Calu3 (cell line): Measurements from ENCODE around the gene PPM1B. TPM values are rescaled to one million over a fixed set of nuclear protein-coding genes. Genes with fewer than 3 reads are reported as not detected.
A peak's percentile ranks its signal among the peaks of the same experiment; 100 is the strongest.

Source experiments
- BruUV-seq: library from RNA; stranded (reverse); fragments of 400-500 nt; replicated peaks from 2 replicates; lab custom pipeline; 2021; lab: Mats Ljungman, UMichigan
- CTCF ChIA-PET: fragments of 300-600 bp; sonication (Branson Sonifier 250); formaldehyde crosslinking; loops from one replicate; lab custom pipeline; 2022; ENCODE audit warnings: antibody characterized with exemption; lab: Charles Lee
- DNase-seq: peaks from one replicate; pipeline ENCODE4 v3.0.0; 2022
- H3K27ac Mint-ChIP-seq: one replicate; pipeline ENCODE4 v1.8.0; 2022; ENCODE audit warnings: mixed read lengths; ENCODE audit not compliant: unreplicated experiment
- H3K27me3 Mint-ChIP-seq: one replicate; pipeline ENCODE4 v1.8.0; 2022; ENCODE audit warnings: mixed read lengths; ENCODE audit not compliant: unreplicated experiment
- H3K36me3 Mint-ChIP-seq: one replicate; pipeline ENCODE4 v1.8.0; 2022; ENCODE audit warnings: mild to moderate bottlenecking, moderate library complexity, mixed read lengths; ENCODE audit not compliant: insufficient read depth, unreplicated experiment
- H3K4me1 Mint-ChIP-seq: one replicate; pipeline ENCODE4 v1.8.0; 2022; ENCODE audit warnings: mild to moderate bottlenecking, low read depth, mixed read lengths; ENCODE audit not compliant: unreplicated experiment
- H3K4me3 Mint-ChIP-seq: one replicate; pipeline ENCODE4 v1.8.0; 2022; ENCODE audit warnings: mild to moderate bottlenecking, low read depth, moderate library complexity, mixed read lengths; ENCODE audit not compliant: unreplicated experiment
- H3K9me3 Mint-ChIP-seq: one replicate; pipeline ENCODE4 v1.8.0; 2022; ENCODE audit warnings: low read depth, mixed read lengths; ENCODE audit not compliant: unreplicated experiment
- intact Hi-C: fragments of 100-400 bp; cut with micrococcal nuclease; formaldehyde crosslinking; loops from one replicate; pipeline ENCODE4 v1.10.0; 2022; ENCODE audit not compliant: unreplicated experiment
- total RNA-seq: library from RNA; stranded (reverse); gene quantifications from 2 replicates; pipeline ENCODE4 v1.2.3, GENCODE V29; 2022
- TF ChIP-seq, protein P1 (sequence below): fragments of 200-600 bp; IDR thresholded peaks from one replicate; pipeline ENCODE4 v1.8.0; 2022; ENCODE audit warnings: antibody characterized with exemption; ENCODE audit not compliant: unreplicated experiment

PPM1B gene
- total RNA-seq, 1 experiment from 2014 or later, result 73.4 TPM

GRCh38 chr2:44267796-44268648, 99.3 kb downstream of the PPM1B start:
- H3K9me3 Mint-ChIP-seq, result peaks cover 6% of the 10 kb centered on the region
- H3K27me3 Mint-ChIP-seq, result no peaks in the 10 kb centered on the region
- CTCF ChIA-PET, result interaction anchor here (0.6 to 2.5 kb wide), 7 partner anchors 20 to 177 kb away, joined by 3 to 17 read pairs (median 4); no protein-coding TSS in a partner anchor
- no peak overlapping the region for H3K4me3 Mint-ChIP-seq
- peak; percentile 32 for DNase-seq
- TF ChIP-seq, protein P1, sequence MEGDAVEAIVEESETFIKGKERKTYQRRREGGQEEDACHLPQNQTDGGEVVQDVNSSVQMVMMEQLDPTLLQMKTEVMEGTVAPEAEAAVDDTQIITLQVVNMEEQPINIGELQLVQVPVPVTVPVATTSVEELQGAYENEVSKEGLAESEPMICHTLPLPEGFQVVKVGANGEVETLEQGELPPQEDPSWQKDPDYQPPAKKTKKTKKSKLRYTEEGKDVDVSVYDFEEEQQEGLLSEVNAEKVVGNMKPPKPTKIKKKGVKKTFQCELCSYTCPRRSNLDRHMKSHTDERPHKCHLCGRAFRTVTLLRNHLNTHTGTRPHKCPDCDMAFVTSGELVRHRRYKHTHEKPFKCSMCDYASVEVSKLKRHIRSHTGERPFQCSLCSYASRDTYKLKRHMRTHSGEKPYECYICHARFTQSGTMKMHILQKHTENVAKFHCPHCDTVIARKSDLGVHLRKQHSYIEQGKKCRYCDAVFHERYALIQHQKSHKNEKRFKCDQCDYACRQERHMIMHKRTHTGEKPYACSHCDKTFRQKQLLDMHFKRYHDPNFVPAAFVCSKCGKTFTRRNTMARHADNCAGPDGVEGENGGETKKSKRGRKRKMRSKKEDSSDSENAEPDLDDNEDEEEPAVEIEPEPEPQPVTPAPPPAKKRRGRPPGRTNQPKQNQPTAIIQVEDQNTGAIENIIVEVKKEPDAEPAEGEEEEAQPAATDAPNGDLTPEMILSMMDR, result no peak
- peak overlapping the region; percentile 41 for H3K27ac Mint-ChIP-seq
- intact Hi-C loops, result loop anchor here (2.0 kb wide), 1 partner anchor 23 kb away; no protein-coding TSS in a partner anchor
- BruUV-seq, result no TSS peak
- no peaks in the 10 kb centered on the region for H3K36me3 Mint-ChIP-seq
- peaks cover 46% of the 10 kb centered on the region for H3K4me1 Mint-ChIP-seq

DNA sequence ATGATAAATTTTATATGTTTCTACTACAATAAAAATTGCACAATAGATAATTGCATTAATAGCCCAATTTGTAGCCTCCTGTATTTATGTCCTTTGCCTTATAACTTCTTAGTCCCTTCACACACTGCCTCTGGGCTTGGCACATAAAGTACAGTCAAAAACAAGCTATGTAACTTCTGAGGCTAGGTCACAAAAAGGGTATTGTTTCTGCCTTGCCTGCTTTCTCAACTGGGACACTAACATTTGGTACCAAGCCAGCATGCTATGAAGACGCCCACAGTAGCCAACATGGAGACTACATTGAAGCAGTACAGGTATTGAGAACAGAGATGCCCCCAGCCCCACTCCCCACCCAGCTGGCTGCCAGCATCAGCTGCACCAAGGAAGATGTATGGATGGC, 101.2 kb downstream of the PPM1B start:
- Mint-ChIP-seq H3K4me3 (no peak overlapping the region), H3K4me1 (peaks cover 46% of the 10 kb centered on the region), H3K27me3 (no peaks in the 10 kb centered on the region), H3K9me3 (peaks cover 6% of the 10 kb centered on the region), H3K36me3 (no peaks in the 10 kb centered on the region), H3K27ac (no peak overlapping the region)
- peak; percentile 32 for DNase-seq
- no TSS peak for BruUV-seq
- TF ChIP-seq, protein P1, result no peak
- intact Hi-C loops, result loop anchor here (2.0 kb wide), 1 partner anchor 25 kb away; no protein-coding TSS in a partner anchor
- CTCF ChIA-PET, result interaction anchor here (2.5 kb wide), 1 partner anchor 22 kb away, joined by 17 read pairs; no protein-coding TSS in a partner anchor

GRCh38 chr2:44271296-44271695, 102.6 kb downstream of the PPM1B start:
- H3K27me3 Mint-ChIP-seq, result no peaks in the 10 kb centered on the region
- H3K36me3 Mint-ChIP-seq, result peaks cover 8% of the 10 kb centered on the region
- intact Hi-C loops, result no loop called here
- no peak for DNase-seq
- no peak overlapping the region for H3K27ac Mint-ChIP-seq
- peaks cover 60% of the 10 kb centered on the region for H3K4me1 Mint-ChIP-seq
- H3K4me3 Mint-ChIP-seq, result no peak overlapping the region
- H3K9me3 Mint-ChIP-seq, result peaks cover 6% of the 10 kb centered on the region
- TF ChIP-seq, protein P1, result no peak
- CTCF ChIA-PET, result no interaction called here
- BruUV-seq, result no TSS peak

DNA sequence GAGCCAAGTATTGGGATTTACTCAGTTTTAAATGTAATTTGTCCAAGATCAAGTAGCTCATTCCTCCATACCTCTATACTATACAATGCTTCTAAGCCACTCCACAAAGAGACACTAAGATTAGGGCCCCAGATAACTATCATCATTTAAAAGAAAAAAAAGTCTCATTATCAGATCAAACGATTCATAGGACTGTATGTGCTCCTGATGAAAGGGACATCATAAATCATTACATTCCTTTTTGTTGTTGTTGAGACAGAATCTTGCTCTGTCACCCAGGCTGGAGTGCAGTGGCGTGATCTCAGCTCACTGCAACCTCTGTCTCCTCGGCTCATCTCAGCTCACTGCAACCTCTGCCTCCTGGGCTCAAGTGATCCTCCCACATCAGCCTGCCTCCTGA, 104.4 kb downstream of the PPM1B start:
- CTCF ChIA-PET, result interaction anchor here (0.5 kb wide), 1 partner anchor 22 kb away, joined by 3 read pairs; no protein-coding TSS in a partner anchor
- H3K4me1 Mint-ChIP-seq, result peaks cover 66% of the 10 kb centered on the region
- no TSS peak for BruUV-seq
- DNase-seq, result no peak
- no peak overlapping the region for H3K4me3 Mint-ChIP-seq
- no peaks in the 10 kb centered on the region for H3K27me3 Mint-ChIP-seq
- H3K36me3 Mint-ChIP-seq, result peaks cover 15% of the 10 kb centered on the region
- no peak overlapping the region for H3K27ac Mint-ChIP-seq
- H3K9me3 Mint-ChIP-seq, result peaks cover 6% of the 10 kb centered on the region
- TF ChIP-seq, protein P1, result no peak
- intact Hi-C loops, result no loop called here
